Breast epithelium (tissue), 3 donors: ENCODE data around the gene ARHGAP18.

Experiments
- CTCF ChIP-seq, 3 donors: fragments of 450-650 bp; IDR thresholded peaks; one replicate each; pipeline ENCODE4 v1.5.1; 2016 to 2017; ENCODE audit warnings: antibody characterized with exemption in 3 of 3, mild to moderate bottlenecking in 3 of 3, moderate library complexity in 3 of 3
- POLR2AphosphoS5 ChIP-seq, 3 donors: sonication (generic); formaldehyde crosslinking; IDR thresholded peaks; one replicate each; pipeline ENCODE4 v1.6.1; 2017; ENCODE audit warnings: antibody characterized with exemption in 3 of 3

GRCh38 chr6:129671442-129672340 lies 38.3 kb downstream of the ARHGAP18 start:
- TF ChIP-seq POLR2AphosphoS5 (IDR thresholded peaks at IDR 0.05) (no peak), CTCF (IDR thresholded peaks at IDR 0.05) (no peak)
